ENCODE results near the gene GRIP2.

GRIP2 gene

DNA sequence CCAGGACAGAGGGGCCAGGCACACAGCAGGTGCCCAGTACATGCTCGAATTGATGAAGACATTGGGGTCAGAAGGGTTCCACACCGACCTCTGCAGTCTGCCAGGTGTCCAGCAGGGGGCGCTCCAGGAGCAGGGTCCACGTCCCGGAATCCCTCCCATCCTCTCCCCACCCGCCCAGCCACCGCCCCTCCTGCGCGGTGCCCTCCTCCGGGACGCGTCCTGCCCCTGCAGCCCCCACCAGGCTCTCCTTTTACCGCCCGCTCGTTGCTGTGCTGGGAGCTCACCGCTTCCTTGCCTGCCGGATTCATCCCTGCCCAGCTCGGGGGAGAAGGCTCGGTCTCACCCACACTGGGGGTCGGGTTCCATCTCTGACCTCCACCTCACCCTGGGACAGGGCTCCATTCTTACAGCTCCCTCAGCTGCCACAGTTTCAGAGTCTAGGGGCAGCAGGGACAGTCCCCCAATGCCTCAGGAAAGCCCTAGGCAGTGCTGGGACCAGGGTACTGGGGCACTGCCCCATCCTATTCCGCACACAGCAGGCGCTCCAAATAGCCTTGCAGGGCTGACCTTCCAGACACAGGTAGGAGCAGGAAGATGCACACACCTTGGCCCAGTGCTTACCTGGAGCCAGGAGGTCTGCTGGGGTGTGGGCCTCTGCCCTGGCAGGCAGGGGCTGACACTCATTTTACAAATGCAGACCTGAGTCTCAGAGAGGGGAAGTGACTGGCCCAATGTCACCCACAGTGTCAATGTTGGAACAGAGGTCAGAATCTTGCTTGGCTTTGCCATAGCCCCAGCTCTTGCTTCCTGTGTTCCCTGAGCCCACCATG, 31.0 kb downstream of the GRIP2 start:
- Histone ChIP-seq H3K4me1 (ENCODE audit: control insufficient read depth in 1 of 2, insufficient read depth in 2 of 2, low read length in 2 of 2) (no peaks in the 10 kb centered on the region), H3K4me3 (ENCODE audit: low read depth in 1 of 2, low read length in 2 of 2) (no peak overlapping the region), H3K27ac (ENCODE audit: low read length) (no peak overlapping the region), H3K36me3 (ENCODE audit: control insufficient read depth in 1 of 2, insufficient read depth in 2 of 2, low read length in 2 of 2) (no peaks in the 10 kb centered on the region), H3K27me3 (ENCODE audit: low read depth, low read length) (no peaks in the 10 kb centered on the region), H3K9me3 (ENCODE audit: control insufficient read depth in 1 of 2, low read length in 2 of 2) (no peaks in the 10 kb centered on the region)

- Histone ChIP-seq H3K4me1 (ENCODE audit: control insufficient read depth in 1 of 2, insufficient read depth in 2 of 2, low read length in 2 of 2) (no peaks in the 10 kb centered on the region), H3K4me3 (ENCODE audit: low read depth in 1 of 2, low read length in 2 of 2) (no peak overlapping the region), H3K27me3 (ENCODE audit: low read depth, low read length) (no peaks in the 10 kb centered on the region), H3K9me3 (ENCODE audit: control insufficient read depth in 1 of 2, low read length in 2 of 2) (peaks cover 0 to under 1% of the 10 kb centered on the region in 2 donors), H3K27ac (ENCODE audit: low read length) (no peak overlapping the region), H3K36me3 (ENCODE audit: control insufficient read depth in 1 of 2, insufficient read depth in 2 of 2, low read length in 2 of 2) (no peaks in the 10 kb centered on the region)
Measured at GRCh38 chr3:14508505-14508819, 31.7 kb downstream of the GRIP2 start.

DNA sequence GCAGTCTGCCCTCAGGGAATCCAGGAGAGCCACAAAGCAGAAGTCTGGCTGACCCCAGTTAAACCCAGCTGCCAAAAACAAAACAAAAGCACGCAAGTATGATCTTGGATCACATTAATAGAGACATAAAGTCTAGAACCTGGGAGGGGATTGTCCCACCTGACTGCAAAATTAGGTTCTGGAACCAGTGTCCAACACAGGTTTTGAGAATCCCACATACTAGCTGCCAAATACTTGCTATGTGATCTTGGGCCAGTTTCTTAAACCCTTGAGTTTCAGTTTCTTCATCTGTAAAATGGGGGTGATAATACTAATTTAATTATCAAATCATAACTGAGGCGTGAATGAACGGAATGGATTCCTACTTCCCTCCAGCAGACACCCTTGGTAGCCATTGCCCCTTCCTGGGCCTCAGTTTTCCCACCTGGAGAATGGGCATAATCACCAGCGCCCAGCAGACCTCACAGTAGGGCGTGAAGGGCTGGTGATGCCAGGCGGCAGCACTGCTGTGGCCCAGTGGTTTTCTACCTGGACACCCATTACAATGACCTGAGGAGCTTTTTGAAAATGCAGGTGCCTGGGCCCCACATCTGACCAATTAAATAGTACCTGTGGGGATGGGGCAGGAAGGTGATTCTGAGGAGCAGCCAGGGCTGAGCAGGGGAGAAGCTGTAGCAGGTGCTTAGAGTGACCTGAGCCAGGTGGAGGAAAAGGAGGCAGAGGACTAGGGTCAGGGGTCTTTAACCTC, 32.2 kb downstream of the GRIP2 start:
- H3K36me3 ChIP-seq (ENCODE audit: control insufficient read depth in 1 of 2, insufficient read depth in 2 of 2, low read length in 2 of 2) = peaks cover 0 to 4% of the 10 kb centered on the region in 2 donors
- H3K4me3 ChIP-seq (ENCODE audit: low read depth in 1 of 2, low read length in 2 of 2) = no peak overlapping the region
- H3K27me3 ChIP-seq (ENCODE audit: low read depth, low read length) = no peaks in the 10 kb centered on the region
- no peaks in the 10 kb centered on the region for H3K4me1 ChIP-seq (ENCODE audit: control insufficient read depth in 1 of 2, insufficient read depth in 2 of 2, low read length in 2 of 2)
- H3K27ac ChIP-seq (ENCODE audit: low read length) = no peak overlapping the region
- H3K9me3 ChIP-seq (ENCODE audit: control insufficient read depth in 1 of 2, low read length in 2 of 2) = peaks cover 0 to 5% of the 10 kb centered on the region in 2 donors

GRCh38 chr3:14507305-14507741, 32.8 kb downstream of the GRIP2 start:
- H3K27me3 ChIP-seq (ENCODE audit: low read depth, low read length) = no peaks in the 10 kb centered on the region
- H3K4me1 ChIP-seq (ENCODE audit: control insufficient read depth in 1 of 2, insufficient read depth in 2 of 2, low read length in 2 of 2) = no peaks in the 10 kb centered on the region
- no peak overlapping the region for H3K27ac ChIP-seq (ENCODE audit: low read length)
- no peak overlapping the region for H3K4me3 ChIP-seq (ENCODE audit: low read depth in 1 of 2, low read length in 2 of 2)
- peaks cover 0 to 7% of the 10 kb centered on the region in 2 donors for H3K9me3 ChIP-seq (ENCODE audit: control insufficient read depth in 1 of 2, low read length in 2 of 2)
- peaks cover 0 to 5% of the 10 kb centered on the region in 2 donors for H3K36me3 ChIP-seq (ENCODE audit: control insufficient read depth in 1 of 2, insufficient read depth in 2 of 2, low read length in 2 of 2)

DNA sequence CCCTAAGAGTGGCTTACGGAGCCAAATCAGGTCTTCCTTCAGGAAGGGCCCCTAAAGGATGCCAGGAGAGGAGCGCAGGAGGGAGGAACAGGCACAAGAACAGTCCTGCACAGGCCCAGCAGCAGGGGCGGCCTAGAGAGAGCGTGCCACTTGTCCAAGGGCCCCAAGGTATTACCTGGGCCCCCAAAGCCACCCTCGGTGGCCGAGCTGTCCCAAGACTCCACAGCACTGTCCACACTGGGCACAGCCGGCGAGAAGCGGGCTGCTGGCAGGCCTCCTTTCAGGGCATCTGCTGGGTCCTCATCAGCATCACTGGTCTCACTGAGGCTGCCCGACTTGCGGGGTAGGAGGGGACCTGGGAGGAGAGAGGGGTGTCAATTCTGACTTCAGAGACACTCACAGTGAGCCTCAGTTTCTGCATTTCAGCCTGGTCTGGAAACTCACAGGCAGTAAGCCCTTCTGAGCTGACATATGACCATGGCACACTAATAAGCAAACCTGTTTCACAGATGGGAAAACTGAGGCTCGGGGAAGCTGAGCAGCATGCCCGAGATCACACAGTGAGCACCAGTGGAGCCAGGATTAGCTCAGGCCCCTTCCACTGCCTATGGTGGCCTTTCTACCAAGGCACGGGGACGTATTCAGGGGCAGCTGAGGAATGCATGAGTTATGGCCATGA, 33.4 kb downstream of the GRIP2 start:
- Histone ChIP-seq H3K36me3 (ENCODE audit: control insufficient read depth in 1 of 2, insufficient read depth in 2 of 2, low read length in 2 of 2) (peaks cover 0 to 5% of the 10 kb centered on the region in 2 donors), H3K9me3 (ENCODE audit: control insufficient read depth in 1 of 2, low read length in 2 of 2) (peaks cover 0 to 11% of the 10 kb centered on the region in 2 donors), H3K27me3 (ENCODE audit: low read depth, low read length) (no peaks in the 10 kb centered on the region), H3K4me1 (ENCODE audit: control insufficient read depth in 1 of 2, insufficient read depth in 2 of 2, low read length in 2 of 2) (no peaks in the 10 kb centered on the region), H3K4me3 (ENCODE audit: low read depth in 1 of 2, low read length in 2 of 2) (no peak overlapping the region), H3K27ac (ENCODE audit: low read length) (no peak overlapping the region)

GRCh38 chr3:14505803-14506500, 34.2 kb downstream of the GRIP2 start:
- Histone ChIP-seq H3K27ac (ENCODE audit: low read length) (no peak overlapping the region), H3K4me3 (ENCODE audit: low read depth in 1 of 2, low read length in 2 of 2) (no peak overlapping the region), H3K27me3 (ENCODE audit: low read depth, low read length) (no peaks in the 10 kb centered on the region), H3K4me1 (ENCODE audit: control insufficient read depth in 1 of 2, insufficient read depth in 2 of 2, low read length in 2 of 2) (no peaks in the 10 kb centered on the region), H3K9me3 (ENCODE audit: control insufficient read depth in 1 of 2, low read length in 2 of 2) (peaks cover 0 to 12% of the 10 kb centered on the region in 2 donors), H3K36me3 (ENCODE audit: control insufficient read depth in 1 of 2, insufficient read depth in 2 of 2, low read length in 2 of 2) (peaks cover 0 to 5% of the 10 kb centered on the region in 2 donors)

- Histone ChIP-seq H3K36me3 (ENCODE audit: control insufficient read depth in 1 of 2, insufficient read depth in 2 of 2, low read length in 2 of 2) (peaks cover 0 to 5% of the 10 kb centered on the region in 2 donors), H3K4me3 (ENCODE audit: low read depth in 1 of 2, low read length in 2 of 2) (no peak overlapping the region), H3K4me1 (ENCODE audit: control insufficient read depth in 1 of 2, insufficient read depth in 2 of 2, low read length in 2 of 2) (no peaks in the 10 kb centered on the region), H3K27me3 (ENCODE audit: low read depth, low read length) (no peaks in the 10 kb centered on the region), H3K27ac (ENCODE audit: low read length) (no peak overlapping the region), H3K9me3 (ENCODE audit: control insufficient read depth in 1 of 2, low read length in 2 of 2) (peaks cover 0 to 18% of the 10 kb centered on the region in 2 donors)
Measured at GRCh38 chr3:14505001-14505802, 34.9 kb downstream of the GRIP2 start.

DNA sequence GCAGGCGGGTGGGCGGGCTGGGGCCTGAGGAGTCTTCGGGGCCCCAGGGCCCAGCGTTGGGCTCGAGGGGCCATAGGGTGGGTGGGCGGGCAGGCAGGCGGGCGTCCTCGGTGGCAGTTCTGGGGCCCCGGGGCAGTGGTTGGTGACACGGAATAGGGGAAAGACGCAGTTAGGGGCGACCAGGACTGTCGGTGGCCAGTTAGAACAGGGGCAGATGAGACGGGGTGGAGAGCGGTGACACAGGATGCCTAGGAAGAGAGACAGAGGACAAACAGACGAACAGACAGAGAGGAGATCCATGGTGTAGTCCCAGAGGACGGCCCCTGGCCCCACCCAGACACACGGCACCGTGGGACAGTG, 36.5 kb downstream of the GRIP2 start:
- H3K9me3 ChIP-seq (ENCODE audit: control insufficient read depth in 1 of 2, low read length in 2 of 2) = peaks cover 0 to 21% of the 10 kb centered on the region in 2 donors
- no peak overlapping the region for H3K4me3 ChIP-seq (ENCODE audit: low read depth in 1 of 2, low read length in 2 of 2)
- H3K27ac ChIP-seq (ENCODE audit: low read length) = no peak overlapping the region
- no peaks in the 10 kb centered on the region for H3K4me1 ChIP-seq (ENCODE audit: control insufficient read depth in 1 of 2, insufficient read depth in 2 of 2, low read length in 2 of 2)
- H3K27me3 ChIP-seq (ENCODE audit: low read depth, low read length) = no peaks in the 10 kb centered on the region
- peaks cover 0 to 5% of the 10 kb centered on the region in 2 donors for H3K36me3 ChIP-seq (ENCODE audit: control insufficient read depth in 1 of 2, insufficient read depth in 2 of 2, low read length in 2 of 2)

DNA sequence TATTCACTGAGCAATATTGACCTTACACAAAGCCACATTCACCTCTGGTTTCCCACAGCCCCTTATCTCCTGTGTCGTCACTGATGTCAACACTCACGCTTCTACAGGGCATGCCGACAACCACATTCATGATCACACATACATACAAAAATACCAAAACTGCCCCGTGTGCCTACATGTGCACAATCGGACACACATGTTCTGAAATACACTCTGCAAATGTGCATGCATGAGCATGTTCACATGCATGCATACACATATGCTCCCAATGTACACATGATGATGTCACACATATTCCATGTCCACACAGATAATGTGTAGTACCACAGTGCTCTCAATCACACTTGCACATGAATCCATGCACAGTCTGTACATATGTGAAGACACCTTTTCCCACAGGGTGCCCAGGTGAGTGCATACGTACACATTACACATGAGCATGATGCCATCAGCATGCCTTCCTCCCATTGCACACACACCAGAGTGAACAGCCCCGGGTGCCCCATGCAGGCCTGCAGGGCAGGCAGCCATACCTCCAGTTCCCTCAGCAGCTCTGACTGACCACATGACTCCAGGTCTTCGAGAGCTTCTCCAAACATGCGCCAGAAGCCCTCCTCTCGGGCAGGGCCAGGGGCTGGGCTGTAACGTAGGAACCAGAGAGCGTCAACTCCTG, 37.0 kb downstream of the GRIP2 start:
- Histone ChIP-seq H3K27me3 (ENCODE audit: low read depth, low read length) (no peaks in the 10 kb centered on the region), H3K27ac (ENCODE audit: low read length) (no peak overlapping the region), H3K9me3 (ENCODE audit: control insufficient read depth in 1 of 2, low read length in 2 of 2) (peaks cover 0 to 21% of the 10 kb centered on the region in 2 donors), H3K36me3 (ENCODE audit: control insufficient read depth in 1 of 2, insufficient read depth in 2 of 2, low read length in 2 of 2) (peaks cover 0 to 5% of the 10 kb centered on the region in 2 donors), H3K4me1 (ENCODE audit: control insufficient read depth in 1 of 2, insufficient read depth in 2 of 2, low read length in 2 of 2) (no peaks in the 10 kb centered on the region), H3K4me3 (ENCODE audit: low read depth in 1 of 2, low read length in 2 of 2) (no peak overlapping the region)

GRCh38 chr3:14502472-14502871, 37.7 kb downstream of the GRIP2 start:
- Histone ChIP-seq H3K27ac (ENCODE audit: low read length) (no peak overlapping the region), H3K36me3 (ENCODE audit: control insufficient read depth in 1 of 2, insufficient read depth in 2 of 2, low read length in 2 of 2) (peaks cover 0 to 5% of the 10 kb centered on the region in 2 donors), H3K4me3 (ENCODE audit: low read depth in 1 of 2, low read length in 2 of 2) (no peak overlapping the region), H3K27me3 (ENCODE audit: low read depth, low read length) (no peaks in the 10 kb centered on the region), H3K4me1 (ENCODE audit: control insufficient read depth in 1 of 2, insufficient read depth in 2 of 2, low read length in 2 of 2) (no peaks in the 10 kb centered on the region), H3K9me3 (ENCODE audit: control insufficient read depth in 1 of 2, low read length in 2 of 2) (peaks cover 0 to 21% of the 10 kb centered on the region in 2 donors)

All from muscle layer of duodenum (tissue), 2 donors.